GM19395 (cell line): Measurements from ENCODE around the gene CCDC78.

ENCODE experiments used
- ATAC-seq: cut with Tn5 transposase; IDR thresholded peaks from one replicate; pipeline ENCODE4 v1.9.1; 2021; ENCODE audit warnings: mild to moderate bottlenecking, moderate library complexity; ENCODE audit not compliant: unreplicated experiment

Gene CCDC78

GRCh38 chr16:740459-740763 lies 14.2 kb upstream of the CCDC78 start:
- ATAC-seq: no peak

GRCh38 chr16:739560-740458 lies 13.6 kb upstream of the CCDC78 start:
- no peak for ATAC-seq

GRCh38 chr16:736936-737481 lies 10.8 kb upstream of the CCDC78 start:
- ATAC-seq: no peak

- ATAC-seq: no peak
These were observed 9.8 kb upstream of the CCDC78 start for GRCh38 chr16:735982-736453.

- ATAC-seq: no peak
These were observed 9.0 kb upstream of the CCDC78 start for GRCh38 chr16:734981-735881.

GRCh38 chr16:734208-734980 lies 8.2 kb upstream of the CCDC78 start:
- ATAC-seq: no peak

- ATAC-seq: no peak
These were observed 7.4 kb upstream of the CCDC78 start for GRCh38 chr16:733382-734207.

- ATAC-seq: no peak
These were observed 6.7 kb upstream of the CCDC78 start for GRCh38 chr16:732936-733335.

- ATAC-seq: no peak
These were observed 6.1 kb upstream of the CCDC78 start for GRCh38 chr16:732332-732731.

- ATAC-seq: no peak
These were observed 4.6 kb upstream of the CCDC78 start for GRCh38 chr16:730666-731509.

- ATAC-seq: no peak
These were observed 3.8 kb upstream of the CCDC78 start for GRCh38 chr16:729768-730665.

- ATAC-seq: no peak
These were observed 2.9 kb upstream of the CCDC78 start for GRCh38 chr16:728890-729744.

- ATAC-seq: no peak
These were observed 2.1 kb upstream of the CCDC78 start for GRCh38 chr16:728131-728889.

- ATAC-seq: no peak
These were observed 1.2 kb upstream of the CCDC78 start for GRCh38 chr16:727291-727977.

- no peak for ATAC-seq
These were observed 130 bp downstream of the CCDC78 start for GRCh38 chr16:726188-726437.
